GM13977 (cell line): ENCODE measurements around the gene TSSC4.
A peak's percentile ranks its signal among the peaks of the same experiment; 100 is the strongest.

Experiments
- DNase-seq: peaks from one replicate; pipeline ENCODE4 v3.0.0; 2012; ENCODE audit warnings: low spot score
- CTCF ChIP-seq: IDR thresholded peaks from 2 replicates; pipeline ENCODE4 v1.5.1; 2012; ENCODE audit warnings: mild to moderate bottlenecking, control low read depth; ENCODE audit not compliant: insufficient read depth; ENCODE audit errors: extremely low read depth, missing control alignments
- in situ Hi-C: fragments of 300-500 bp; cut with MboI; formaldehyde crosslinking; loops from one replicate; pipeline ENCODE4 v1.12.0; 2022; ENCODE audit warnings: low sequenced_read_pairs, low pct_unique_long_range_greater_than_20kb, mixed read lengths, inconsistent platforms; ENCODE audit not compliant: unreplicated experiment

TSSC4 gene

GRCh38 chr11:2445746-2446551 lies 45.4 kb downstream of the TSSC4 start:
- no peak for TF ChIP-seq CTCF
- DNase-seq, result peak; percentile 39
- in situ Hi-C loops, result no loop called here

- TF ChIP-seq CTCF, result no peak
- no peak for DNase-seq
- in situ Hi-C loops, result no loop called here
Measured at GRCh38 chr11:2446590-2447252, 46.2 kb downstream of the TSSC4 start.

DNA sequence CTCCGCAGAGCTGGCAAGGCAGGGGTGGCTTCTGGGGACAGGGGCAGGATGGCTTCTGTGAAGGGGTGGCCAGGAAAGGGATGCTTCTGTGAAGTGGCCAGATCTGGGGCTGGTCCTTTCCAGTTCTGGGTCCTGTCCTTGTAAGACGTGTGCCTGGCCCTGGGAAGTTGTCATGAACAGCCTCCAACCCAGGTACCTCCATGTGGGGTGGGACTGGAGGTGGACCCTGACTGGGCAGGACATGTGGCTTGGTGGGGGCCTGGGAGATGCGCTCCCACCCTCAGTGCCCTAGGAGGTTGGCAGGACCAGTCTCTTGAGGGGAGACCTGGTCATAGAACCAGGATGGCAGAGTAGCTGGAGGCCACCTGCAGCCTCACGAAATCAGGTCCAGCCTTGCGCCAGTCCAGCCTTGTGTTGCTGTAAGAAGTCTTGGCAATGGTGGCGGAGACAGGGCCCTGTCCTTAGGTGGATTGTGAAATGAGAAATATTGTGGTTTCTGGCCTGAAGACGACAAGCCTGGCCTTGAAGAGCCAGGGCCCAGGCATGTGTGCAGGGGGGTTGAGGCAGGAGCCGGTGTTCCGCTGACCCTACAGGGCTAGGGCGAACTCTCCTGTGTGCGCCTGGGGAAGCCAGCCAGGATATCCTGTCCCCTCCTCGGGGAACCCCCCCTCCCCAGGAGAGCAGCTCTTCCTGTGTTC lies 46.9 kb downstream of the TSSC4 start:
- DNase-seq, result no peak
- TF ChIP-seq CTCF, result no peak
- in situ Hi-C loops, result no loop called here

- no peak for DNase-seq
- no peak for TF ChIP-seq CTCF
- in situ Hi-C loops, result no loop called here
Measured at GRCh38 chr11:2447951-2448650, 47.6 kb downstream of the TSSC4 start.

GRCh38 chr11:2448661-2449547 lies 48.4 kb downstream of the TSSC4 start:
- no peak for DNase-seq
- in situ Hi-C loops, result no loop called here
- TF ChIP-seq CTCF, result no peak
